GM23338 (cell line): ENCODE data around the gene GRIN2C. TPM values are rescaled to one million over a fixed set of nuclear protein-coding genes. Genes with fewer than 3 reads are reported as not detected.

Experiments used
- ATAC-seq: fragments of 200-7000 bp; cut with Tn5 transposase; 3 replicates; pipeline ENCODE4 v1.9.1; 2020
- DNase-seq: peaks from one replicate; pipeline ENCODE4 v3.0.0-alpha.2; 2015; ENCODE audit warnings: low spot score
- H2AFZ ChIP-seq: fragments of 200-600 bp; sonication (generic); 2 replicates; pipeline ENCODE4 v1.8.0; 2016; ENCODE audit warnings: antibody characterized with exemption, mild to moderate bottlenecking, moderate library complexity
- H3F3A ChIP-seq: fragments of 200-600 bp; sonication (generic); replicated peaks from 2 replicates; pipeline ENCODE4 v1.8.0; 2017; ENCODE audit warnings: antibody characterized with exemption, mixed run types, low read depth
- H3K27ac ChIP-seq: fragments of 200-600 bp; sonication (generic); 2 replicates; pipeline ENCODE4 v1.6.1; 2016; ENCODE audit warnings: low read depth
- H3K27me3 ChIP-seq: fragments of 200-600 bp; sonication (generic); 2 replicates; pipeline ENCODE4 v1.8.0; 2016; ENCODE audit warnings: mild to moderate bottlenecking, mixed run types, moderate library complexity; ENCODE audit not compliant: insufficient read depth
- H3K36me3 ChIP-seq: fragments of 200-600 bp; sonication (generic); 2 replicates; pipeline ENCODE4 v1.8.0; 2016; ENCODE audit warnings: mild to moderate bottlenecking; ENCODE audit not compliant: insufficient read depth
- H3K4me1 ChIP-seq: fragments of 200-600 bp; sonication (generic); 2 replicates; pipeline ENCODE4 v1.8.0; 2016; ENCODE audit warnings: mild to moderate bottlenecking, moderate library complexity; ENCODE audit not compliant: insufficient read depth
- H3K4me2 ChIP-seq: fragments of 200-600 bp; sonication (generic); 2 replicates; pipeline ENCODE4 v1.7.1; 2017; ENCODE audit warnings: mixed run types
- H3K4me3 ChIP-seq: fragments of 200-600 bp; sonication (generic); 2 replicates; pipeline ENCODE4 v1.6.1; 2016; ENCODE audit warnings: mixed run types
- H3K79me2 ChIP-seq: fragments of 200-600 bp; sonication (generic); replicated peaks from 2 replicates; pipeline ENCODE4 v1.8.0; 2017; ENCODE audit warnings: mild to moderate bottlenecking; ENCODE audit not compliant: insufficient read depth
- H3K9me2 ChIP-seq: fragments of 200-600 bp; sonication (generic); 2 replicates; pipeline ENCODE4 v1.8.0; 2017; ENCODE audit not compliant: insufficient read depth
- H4K20me1 ChIP-seq: fragments of 200-600 bp; sonication (generic); replicated peaks from 2 replicates; pipeline ENCODE4 v1.8.0; 2017; ENCODE audit warnings: mild to moderate bottlenecking; ENCODE audit not compliant: insufficient read depth
- H3K27ac Mint-ChIP-seq: 2 replicates; pipeline ENCODE4 v1.8.0; 2020; ENCODE audit warnings: inconsistent platforms, mild to moderate bottlenecking, moderate library complexity, mixed read lengths
- H3K27me3 Mint-ChIP-seq: 3 replicates; pipeline ENCODE4 v1.8.0; 2022; ENCODE audit warnings: low read depth, mild to moderate bottlenecking, moderate library complexity, mixed read lengths, inconsistent platforms; ENCODE audit not compliant: insufficient read depth, poor library complexity
- H3K36me3 Mint-ChIP-seq: 3 replicates; pipeline ENCODE4 v1.8.0; 2021; ENCODE audit warnings: low read depth, mild to moderate bottlenecking, inconsistent platforms, moderate library complexity, mixed read lengths
- H3K4me1 Mint-ChIP-seq: 3 replicates; pipeline ENCODE4 v1.8.0; 2020; ENCODE audit warnings: mild to moderate bottlenecking, inconsistent platforms, mixed read lengths
- H3K4me3 Mint-ChIP-seq: 3 replicates; pipeline ENCODE4 v1.8.0; 2021; ENCODE audit warnings: moderate library complexity, mild to moderate bottlenecking, inconsistent platforms, mixed read lengths
- H3K9me3 Mint-ChIP-seq: 3 replicates; pipeline ENCODE4 v1.8.0; 2020; ENCODE audit warnings: moderate library complexity, mild to moderate bottlenecking, inconsistent platforms, mixed read lengths
- CREB1 ChIP-seq: fragments of 250-450 bp; sonication (Bioruptor Pico); IDR thresholded peaks from 2 replicates; pipeline ENCODE4 v1.5.0; 2020; ENCODE audit warnings: low read depth, mild to moderate bottlenecking, moderate library complexity
- CTCF ChIP-seq, 2 experiments: fragments of 200-600 bp in 1 of 2; sonication (generic) in 1 of 2; conservative IDR thresholded peaks; 2 replicates each; pipeline versions ENCODE4 v1.5.1 to v1.6.1; 2016 to 2017; ENCODE audit warnings: antibody characterized with exemption in 2 of 2, low read depth in 2 of 2, mild to moderate bottlenecking in 2 of 2, moderate library complexity in 1 of 2
- ETS1 ChIP-seq: IDR thresholded peaks from 2 replicates; pipeline ENCODE4 v1.6.1; 2016; ENCODE audit warnings: antibody characterized with exemption
- EZH2 ChIP-seq: fragments of 200-600 bp; sonication (generic); IDR thresholded peaks from one replicate; pipeline ENCODE4 v1.8.0; 2017; ENCODE audit warnings: antibody characterized with exemption, mild to moderate bottlenecking, low read depth; ENCODE audit not compliant: unreplicated experiment
- EZH2phosphoT487 ChIP-seq: fragments of 200-600 bp; sonication (generic); IDR thresholded peaks from one replicate; pipeline ENCODE4 v1.8.1; 2018; ENCODE audit warnings: antibody characterized with exemption; ENCODE audit not compliant: unreplicated experiment
- JUNB ChIP-seq: IDR thresholded peaks from one replicate; pipeline ENCODE4 v1.6.1; 2016; ENCODE audit warnings: antibody characterized with exemption; ENCODE audit not compliant: unreplicated experiment
- NANOG ChIP-seq: IDR thresholded peaks from 2 replicates; pipeline ENCODE4 v1.6.1; 2016; ENCODE audit warnings: antibody characterized with exemption, borderline replicate concordance
- POLR2AphosphoS5 ChIP-seq: IDR thresholded peaks from 2 replicates; pipeline ENCODE4 v1.6.1; 2016; ENCODE audit warnings: antibody characterized with exemption, low read depth
- REST ChIP-seq: IDR thresholded peaks from one replicate; pipeline ENCODE4 v1.6.1; 2018; ENCODE audit warnings: antibody characterized with exemption; ENCODE audit not compliant: unreplicated experiment
- STAT1 ChIP-seq: IDR thresholded peaks from one replicate; pipeline ENCODE4 v1.6.1; 2016; ENCODE audit warnings: antibody characterized with exemption; ENCODE audit not compliant: unreplicated experiment
- ZNF114 ChIP-seq: fragments of 250-450 bp; sonication (Bioruptor Pico); IDR thresholded peaks from 2 replicates; pipeline ENCODE4 v1.5.0; 2020; ENCODE audit warnings: mild to moderate bottlenecking, moderate library complexity
- ZNF331 ChIP-seq: fragments of 250-450 bp; sonication (Bioruptor Pico); IDR thresholded peaks from 2 replicates; pipeline ENCODE4 v1.5.0; 2020; ENCODE audit warnings: low read depth, mild to moderate bottlenecking, moderate library complexity
- ZNF462 ChIP-seq: fragments of 250-450 bp; sonication (Bioruptor Pico); IDR thresholded peaks from 2 replicates; pipeline ENCODE4 v1.5.0; 2020; ENCODE audit warnings: mild to moderate bottlenecking, moderate library complexity
- polyA plus RNA-seq: library from polyadenylated mRNA; unstranded; fragments of >200 nt; fragmentation: Nextera tagmentation; extraction: Ambion mirVana; gene quantifications from 2 replicates; pipeline ENCODE4 v1.2.1, GENCODE V29; 2016
- total RNA-seq: library from RNA; depleted of rRNA; stranded (reverse); fragments of >200 nt; shearing (Covaris generic); gene quantifications from 2 replicates; pipeline ENCODE4 v1.2.3, GENCODE V29; 2014

The GRIN2C gene
- total and polyA plus RNA-seq, 2 experiments from 2014 or later, result 0.10 to 0.19 TPM

DNA sequence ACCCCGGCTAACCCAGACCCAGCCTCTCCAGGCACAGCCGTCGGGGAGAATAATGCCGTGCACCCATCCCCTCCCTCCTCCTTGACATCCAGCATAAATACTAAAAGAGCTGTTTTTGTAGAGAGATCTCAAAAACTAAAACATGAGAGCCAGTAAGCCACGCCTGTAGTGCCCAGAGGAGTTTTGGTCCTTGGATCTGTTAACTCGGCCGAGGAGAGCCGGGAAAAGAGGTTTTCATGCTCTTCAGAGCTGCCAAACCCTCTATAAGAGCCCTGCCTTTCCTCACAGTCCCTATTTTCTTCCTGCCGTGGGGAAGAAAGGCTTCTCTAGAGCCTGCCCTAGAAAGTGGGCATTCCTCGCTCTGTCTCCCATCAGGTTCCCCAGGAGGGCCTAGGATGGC lies 53.4 kb downstream of the GRIN2C start (continued):
- TF ChIP-seq ZNF462 (no peak), EZH2 (no peak), NANOG (no peak), POLR2AphosphoS5 (no peak)

DNA sequence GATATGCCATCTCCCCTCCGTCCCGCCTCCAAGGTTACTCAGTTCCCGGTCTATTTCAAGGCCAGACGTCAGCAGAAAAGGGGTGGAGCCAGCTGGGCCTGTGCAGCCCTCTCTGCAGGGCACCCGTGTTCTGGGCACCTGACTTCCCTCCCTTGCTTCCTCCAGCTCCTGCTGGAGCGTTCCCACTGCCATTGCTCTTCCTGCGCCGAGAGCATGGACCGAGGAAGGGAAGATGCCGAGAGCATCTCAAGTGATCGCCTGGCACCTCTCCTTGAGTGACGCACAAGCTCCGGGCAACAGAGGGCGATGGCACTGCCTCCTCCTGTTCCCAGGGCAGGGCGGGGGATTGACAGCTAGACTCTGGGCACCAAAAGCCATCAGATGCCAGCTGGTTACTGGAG lies 54.1 kb downstream of the GRIN2C start:
- no peaks in the 10 kb centered on the region for H3K36me3 ChIP-seq
- no peak overlapping the region for H3K27ac Mint-ChIP-seq
- no peak overlapping the region for H3K27ac ChIP-seq
- no peak for DNase-seq
- no peaks in the 10 kb centered on the region for H3K4me1 ChIP-seq
- H3F3A ChIP-seq, result no peaks in the 10 kb centered on the region
- no peaks in the 10 kb centered on the region for H3K27me3 ChIP-seq
- H3K4me3 ChIP-seq, result no peak overlapping the region
- ATAC-seq, result peak; percentile 40; the same call in 2 of the 3 replicates
- no peak overlapping the region for H3K4me2 ChIP-seq
- peaks cover 18% of the 10 kb centered on the region for H4K20me1 ChIP-seq
- H2AFZ ChIP-seq, result no peak overlapping the region
- no peaks in the 10 kb centered on the region for H3K4me1 Mint-ChIP-seq
- H3K4me3 Mint-ChIP-seq, result no peak overlapping the region
- H3K36me3 Mint-ChIP-seq, result peaks cover 7% of the 10 kb centered on the region
- H3K9me2 ChIP-seq, result no peaks in the 10 kb centered on the region
- no peaks in the 10 kb centered on the region for H3K79me2 ChIP-seq
- H3K9me3 Mint-ChIP-seq, result no peaks in the 10 kb centered on the region
- H3K27me3 Mint-ChIP-seq, result peaks cover 12% of the 10 kb centered on the region
- TF ChIP-seq ZNF331 (CRISPR knock-in tag) (no peak), EZH2phosphoT487 (no peak), NANOG (no peak), EZH2 (no peak), ZNF114 (CRISPR knock-in tag) (no peak), POLR2AphosphoS5 (no peak), CREB1 (CRISPR knock-in tag) (no peak), JUNB (no peak), ETS1 (no peak), REST (no peak), CTCF (conservative IDR thresholded peaks at IDR 0.05; ENCODE audit: low read depth in 2 of 2) (no peak), STAT1 (no peak)
